GM23338 (cell line): ENCODE data around the gene SMYD3. TPM values are rescaled to one million over a fixed set of nuclear protein-coding genes. Genes with fewer than 3 reads are reported as not detected.

ENCODE experiments used
- ATAC-seq: fragments of 200-7000 bp; cut with Tn5 transposase; 3 replicates; pipeline ENCODE4 v1.9.1; 2020
- DNase-seq: peaks from one replicate; pipeline ENCODE4 v3.0.0-alpha.2; 2015; ENCODE audit warnings: low spot score
- H2AFZ ChIP-seq: fragments of 200-600 bp; sonication (generic); 2 replicates; pipeline ENCODE4 v1.8.0; 2016; ENCODE audit warnings: antibody characterized with exemption, mild to moderate bottlenecking, moderate library complexity
- H3F3A ChIP-seq: fragments of 200-600 bp; sonication (generic); replicated peaks from 2 replicates; pipeline ENCODE4 v1.8.0; 2017; ENCODE audit warnings: antibody characterized with exemption, mixed run types, low read depth
- H3K27ac ChIP-seq: fragments of 200-600 bp; sonication (generic); 2 replicates; pipeline ENCODE4 v1.6.1; 2016; ENCODE audit warnings: low read depth
- H3K27me3 ChIP-seq: fragments of 200-600 bp; sonication (generic); 2 replicates; pipeline ENCODE4 v1.8.0; 2016; ENCODE audit warnings: mild to moderate bottlenecking, mixed run types, moderate library complexity; ENCODE audit not compliant: insufficient read depth
- H3K36me3 ChIP-seq: fragments of 200-600 bp; sonication (generic); 2 replicates; pipeline ENCODE4 v1.8.0; 2016; ENCODE audit warnings: mild to moderate bottlenecking; ENCODE audit not compliant: insufficient read depth
- H3K4me1 ChIP-seq: fragments of 200-600 bp; sonication (generic); 2 replicates; pipeline ENCODE4 v1.8.0; 2016; ENCODE audit warnings: mild to moderate bottlenecking, moderate library complexity; ENCODE audit not compliant: insufficient read depth
- H3K4me2 ChIP-seq: fragments of 200-600 bp; sonication (generic); 2 replicates; pipeline ENCODE4 v1.7.1; 2017; ENCODE audit warnings: mixed run types
- H3K4me3 ChIP-seq: fragments of 200-600 bp; sonication (generic); 2 replicates; pipeline ENCODE4 v1.6.1; 2016; ENCODE audit warnings: mixed run types
- H3K79me2 ChIP-seq: fragments of 200-600 bp; sonication (generic); replicated peaks from 2 replicates; pipeline ENCODE4 v1.8.0; 2017; ENCODE audit warnings: mild to moderate bottlenecking; ENCODE audit not compliant: insufficient read depth
- H3K9me2 ChIP-seq: fragments of 200-600 bp; sonication (generic); 2 replicates; pipeline ENCODE4 v1.8.0; 2017; ENCODE audit not compliant: insufficient read depth
- H4K20me1 ChIP-seq: fragments of 200-600 bp; sonication (generic); replicated peaks from 2 replicates; pipeline ENCODE4 v1.8.0; 2017; ENCODE audit warnings: mild to moderate bottlenecking; ENCODE audit not compliant: insufficient read depth
- H3K27ac Mint-ChIP-seq: 2 replicates; pipeline ENCODE4 v1.8.0; 2020; ENCODE audit warnings: inconsistent platforms, mild to moderate bottlenecking, moderate library complexity, mixed read lengths
- H3K27me3 Mint-ChIP-seq: 3 replicates; pipeline ENCODE4 v1.8.0; 2022; ENCODE audit warnings: low read depth, mild to moderate bottlenecking, moderate library complexity, mixed read lengths, inconsistent platforms; ENCODE audit not compliant: insufficient read depth, poor library complexity
- H3K36me3 Mint-ChIP-seq: 3 replicates; pipeline ENCODE4 v1.8.0; 2021; ENCODE audit warnings: low read depth, mild to moderate bottlenecking, inconsistent platforms, moderate library complexity, mixed read lengths
- H3K4me1 Mint-ChIP-seq: 3 replicates; pipeline ENCODE4 v1.8.0; 2020; ENCODE audit warnings: mild to moderate bottlenecking, inconsistent platforms, mixed read lengths
- H3K4me3 Mint-ChIP-seq: 3 replicates; pipeline ENCODE4 v1.8.0; 2021; ENCODE audit warnings: moderate library complexity, mild to moderate bottlenecking, inconsistent platforms, mixed read lengths
- H3K9me3 Mint-ChIP-seq: 3 replicates; pipeline ENCODE4 v1.8.0; 2020; ENCODE audit warnings: moderate library complexity, mild to moderate bottlenecking, inconsistent platforms, mixed read lengths
- CREB1 ChIP-seq: fragments of 250-450 bp; sonication (Bioruptor Pico); IDR thresholded peaks from 2 replicates; pipeline ENCODE4 v1.5.0; 2020; ENCODE audit warnings: low read depth, mild to moderate bottlenecking, moderate library complexity
- CTCF ChIP-seq, 2 experiments: fragments of 200-600 bp in 1 of 2; sonication (generic) in 1 of 2; conservative IDR thresholded peaks; 2 replicates each; pipeline versions ENCODE4 v1.5.1 to v1.6.1; 2016 to 2017; ENCODE audit warnings: antibody characterized with exemption in 2 of 2, low read depth in 2 of 2, mild to moderate bottlenecking in 2 of 2, moderate library complexity in 1 of 2
- EZH2 ChIP-seq: fragments of 200-600 bp; sonication (generic); IDR thresholded peaks from one replicate; pipeline ENCODE4 v1.8.0; 2017; ENCODE audit warnings: antibody characterized with exemption, mild to moderate bottlenecking, low read depth; ENCODE audit not compliant: unreplicated experiment
- EZH2phosphoT487 ChIP-seq: fragments of 200-600 bp; sonication (generic); IDR thresholded peaks from one replicate; pipeline ENCODE4 v1.8.1; 2018; ENCODE audit warnings: antibody characterized with exemption; ENCODE audit not compliant: unreplicated experiment
- JUNB ChIP-seq: IDR thresholded peaks from one replicate; pipeline ENCODE4 v1.6.1; 2016; ENCODE audit warnings: antibody characterized with exemption; ENCODE audit not compliant: unreplicated experiment
- NANOG ChIP-seq: IDR thresholded peaks from 2 replicates; pipeline ENCODE4 v1.6.1; 2016; ENCODE audit warnings: antibody characterized with exemption, borderline replicate concordance
- POLR2AphosphoS5 ChIP-seq: IDR thresholded peaks from 2 replicates; pipeline ENCODE4 v1.6.1; 2016; ENCODE audit warnings: antibody characterized with exemption, low read depth
- REST ChIP-seq: IDR thresholded peaks from one replicate; pipeline ENCODE4 v1.6.1; 2018; ENCODE audit warnings: antibody characterized with exemption; ENCODE audit not compliant: unreplicated experiment
- STAT1 ChIP-seq: IDR thresholded peaks from one replicate; pipeline ENCODE4 v1.6.1; 2016; ENCODE audit warnings: antibody characterized with exemption; ENCODE audit not compliant: unreplicated experiment
- ZNF114 ChIP-seq: fragments of 250-450 bp; sonication (Bioruptor Pico); IDR thresholded peaks from 2 replicates; pipeline ENCODE4 v1.5.0; 2020; ENCODE audit warnings: mild to moderate bottlenecking, moderate library complexity
- ZNF331 ChIP-seq: fragments of 250-450 bp; sonication (Bioruptor Pico); IDR thresholded peaks from 2 replicates; pipeline ENCODE4 v1.5.0; 2020; ENCODE audit warnings: low read depth, mild to moderate bottlenecking, moderate library complexity
- ZNF462 ChIP-seq: fragments of 250-450 bp; sonication (Bioruptor Pico); IDR thresholded peaks from 2 replicates; pipeline ENCODE4 v1.5.0; 2020; ENCODE audit warnings: mild to moderate bottlenecking, moderate library complexity
- polyA plus RNA-seq: library from polyadenylated mRNA; unstranded; fragments of >200 nt; fragmentation: Nextera tagmentation; extraction: Ambion mirVana; gene quantifications from 2 replicates; pipeline ENCODE4 v1.2.1, GENCODE V29; 2016
- total RNA-seq: library from RNA; depleted of rRNA; stranded (reverse); fragments of >200 nt; shearing (Covaris generic); gene quantifications from 2 replicates; pipeline ENCODE4 v1.2.3, GENCODE V29; 2014

The SMYD3 gene
- total and polyA plus RNA-seq, 2 experiments from 2014 or later, result 31.8 to 34.4 TPM

GRCh38 chr1:245870698-245871097 is 636.4 kb downstream of the SMYD3 start (continued):
- TF ChIP-seq CTCF (conservative IDR thresholded peaks at IDR 0.05; ENCODE audit: low read depth in 2 of 2) (no peak), POLR2AphosphoS5 (no peak), EZH2phosphoT487 (no peak), REST (no peak), ZNF331 (no peak), CREB1 (CRISPR knock-in tag) (no peak)

GRCh38 chr1:245869847-245870246 is 637.2 kb downstream of the SMYD3 start:
- Histone ChIP-seq H3K4me2 (no peak overlapping the region), H3K4me1 (no peaks in the 10 kb centered on the region), H3K27ac (no peak overlapping the region), H3K36me3 (no peaks in the 10 kb centered on the region), H3K4me3 (no peak overlapping the region), H3K9me2 (no peaks in the 10 kb centered on the region; the same call in 1 of the 2 replicates), H2AFZ (no peak overlapping the region), H3K27me3 (no peaks in the 10 kb centered on the region), H3K79me2 (no peaks in the 10 kb centered on the region), H3F3A (no peaks in the 10 kb centered on the region), H4K20me1 (no peaks in the 10 kb centered on the region)
- DNase-seq (no peak), ATAC-seq (no peak)
- no peak overlapping the region for H3K4me3 Mint-ChIP-seq
- no peak overlapping the region for H3K27ac Mint-ChIP-seq
- no peaks in the 10 kb centered on the region for H3K4me1 Mint-ChIP-seq
- H3K36me3 Mint-ChIP-seq, result no peaks in the 10 kb centered on the region
- no peaks in the 10 kb centered on the region for H3K9me3 Mint-ChIP-seq
- H3K27me3 Mint-ChIP-seq, result no peaks in the 10 kb centered on the region
- TF ChIP-seq JUNB, result no peak
- no peak for TF ChIP-seq ZNF462 (CRISPR knock-in tag)
- TF ChIP-seq STAT1, result no peak
- no peak for TF ChIP-seq ZNF331
- TF ChIP-seq CREB1 (CRISPR knock-in tag), result no peak
- TF ChIP-seq CTCF (conservative IDR thresholded peaks at IDR 0.05; ENCODE audit: low read depth in 2 of 2), result no peak
- no peak for TF ChIP-seq EZH2phosphoT487
- TF ChIP-seq NANOG, result no peak
- TF ChIP-seq EZH2, result no peak
- TF ChIP-seq ZNF114, result no peak
